Endothelial cell (in vitro differentiated cells): ENCODE results near the gene TRIM28. TPM values are rescaled to one million over a fixed set of nuclear protein-coding genes. Genes with fewer than 3 reads are reported as not detected.

Experiments used
- DNase-seq: peaks from one replicate; pipeline ENCODE4 v3.0.0; 2021; ENCODE audit warnings: low spot score
- H3K27ac Mint-ChIP-seq: one replicate; pipeline ENCODE4 v1.8.0; 2021; ENCODE audit warnings: mixed read lengths, inconsistent platforms; ENCODE audit not compliant: unreplicated experiment
- H3K27me3 Mint-ChIP-seq: one replicate; pipeline ENCODE4 v1.8.0; 2021; ENCODE audit warnings: mild to moderate bottlenecking, moderate library complexity, mixed read lengths, inconsistent platforms; ENCODE audit not compliant: unreplicated experiment
- H3K36me3 Mint-ChIP-seq: one replicate; pipeline ENCODE4 v1.8.0; 2021; ENCODE audit warnings: mild to moderate bottlenecking, low read depth, mixed read lengths, inconsistent platforms; ENCODE audit not compliant: unreplicated experiment
- H3K4me1 Mint-ChIP-seq: one replicate; pipeline ENCODE4 v1.8.0; 2021; ENCODE audit warnings: mild to moderate bottlenecking, mixed read lengths, inconsistent platforms; ENCODE audit not compliant: unreplicated experiment
- H3K4me3 Mint-ChIP-seq: one replicate; pipeline ENCODE4 v1.8.0; 2021; ENCODE audit warnings: mild to moderate bottlenecking, mixed read lengths, inconsistent platforms; ENCODE audit not compliant: unreplicated experiment
- H3K9me3 Mint-ChIP-seq: one replicate; pipeline ENCODE4 v1.8.0; 2021; ENCODE audit warnings: mixed read lengths, inconsistent platforms; ENCODE audit not compliant: unreplicated experiment
- CTCF ChIP-seq: fragments of 200-600 bp; sonication (generic); IDR thresholded peaks from one replicate; pipeline ENCODE4 v1.5.0; 2021; ENCODE audit warnings: antibody characterized with exemption; ENCODE audit not compliant: unreplicated experiment
- long read RNA-seq: library from polyadenylated mRNA; unstranded; transcript quantifications from one replicate; pipeline ENCODE4 v2.0.0, GENCODE V29; 2020; ENCODE audit not compliant: unreplicated experiment
- total RNA-seq: library from RNA; stranded (reverse); fragmentation: NEBNext Ultra II Directional; extraction: Animal tissue kit (Norgen Biotek cat#: 25700); gene quantifications from one replicate; pipeline ENCODE4 v1.2.1, GENCODE V29; 2021; ENCODE audit not compliant: unreplicated experiment

TRIM28 gene
- 457 TPM for total RNA-seq
- long read RNA-seq, transcript TRIM28-201 (17 exons, 2,960 nt), result major isoform, 7 of 19 reads
- long read RNA-seq, partial matches to known transcripts, result 10 of 19 reads
- long read RNA-seq, other reads (novel, unspliced or antisense), result 1 of 19 reads

GRCh38 chr19:58543826-58544590 lies at the start of gene TRIM28:
Gene TRIM28 (plus strand): TSS chr19:58544064. CDS start chr19:58544758, 694 bp downstream.
- peak; percentile 99 for DNase-seq
- H3K36me3 Mint-ChIP-seq, result peaks cover 23% of the 10 kb centered on the region
- H3K9me3 Mint-ChIP-seq, result no peaks in the 10 kb centered on the region
- peak within 1 kb of the TSS; percentile 98 for H3K4me3 Mint-ChIP-seq
- TF ChIP-seq CTCF, result no peak
- H3K4me1 Mint-ChIP-seq, result peaks cover 18% of the 10 kb centered on the region
- H3K27me3 Mint-ChIP-seq, result peaks cover 28% of the 10 kb centered on the region
- peak within 1 kb of the TSS; percentile 99 for H3K27ac Mint-ChIP-seq

GRCh38 chr19:58497634-58498170 lies 46.2 kb upstream of the TRIM28 start:
- H3K27ac Mint-ChIP-seq, result peak overlapping the region; percentile 48
- H3K9me3 Mint-ChIP-seq, result no peaks in the 10 kb centered on the region
- H3K4me3 Mint-ChIP-seq, result peak overlapping the region; percentile 56
- H3K27me3 Mint-ChIP-seq, result peaks cover 13% of the 10 kb centered on the region
- no peak for DNase-seq
- TF ChIP-seq CTCF, result no peak
- H3K4me1 Mint-ChIP-seq, result peaks cover 7% of the 10 kb centered on the region
- H3K36me3 Mint-ChIP-seq, result no peaks in the 10 kb centered on the region

- Mint-ChIP-seq H3K27me3 (peaks cover 13% of the 10 kb centered on the region), H3K9me3 (no peaks in the 10 kb centered on the region), H3K27ac (no peak overlapping the region), H3K4me1 (peaks cover 7% of the 10 kb centered on the region), H3K36me3 (no peaks in the 10 kb centered on the region), H3K4me3 (peak overlapping the region; percentile 77)
- no peak for TF ChIP-seq CTCF
- DNase-seq, result no peak
Measured at GRCh38 chr19:58498316-58499020, 45.4 kb upstream of the TRIM28 start.

DNA sequence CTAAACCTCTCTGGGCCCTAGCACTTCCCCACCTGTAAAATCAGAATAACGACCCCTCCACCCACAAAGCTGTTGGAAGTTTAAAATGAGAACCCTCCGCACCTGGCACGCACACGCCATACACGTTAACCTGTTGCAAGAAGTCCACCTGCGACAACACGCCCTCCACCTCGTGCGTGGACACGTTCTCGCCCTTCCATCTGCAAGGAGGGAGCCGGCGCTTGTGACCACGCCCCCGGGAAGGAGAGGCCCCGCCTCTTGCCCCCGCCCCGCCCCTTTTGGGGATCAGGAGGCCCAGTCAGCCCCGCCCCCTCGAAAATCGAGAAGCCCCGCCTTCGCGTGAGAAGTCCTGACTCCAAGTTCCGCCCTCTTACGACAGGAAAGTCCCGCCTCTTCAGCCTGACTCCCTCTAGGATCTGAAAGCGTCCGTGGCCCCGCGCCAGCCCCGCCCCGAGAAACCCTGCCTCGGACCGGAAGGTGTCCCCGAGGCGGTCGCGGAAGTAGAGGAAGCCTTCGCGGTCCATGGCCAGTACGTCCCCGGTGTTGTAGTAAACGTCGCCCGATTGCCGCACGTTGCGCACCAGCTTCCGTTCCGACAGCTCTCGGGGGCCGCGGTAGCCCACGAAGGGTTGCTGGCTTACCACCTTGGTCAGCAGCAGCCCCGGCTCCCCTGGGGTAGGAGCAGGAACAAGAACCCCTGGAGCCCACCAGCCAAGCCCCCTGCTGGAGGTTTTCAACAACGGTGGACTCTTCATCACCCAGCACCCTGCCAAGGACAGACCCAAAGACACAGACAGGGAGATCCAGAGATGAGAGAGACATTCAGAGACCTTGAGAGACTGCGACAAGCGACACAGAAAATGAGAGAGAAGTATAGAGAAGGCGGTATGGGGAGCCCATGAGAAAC lies 44.6 kb upstream of the TRIM28 start:
- peak; percentile 99 for DNase-seq
- no peaks in the 10 kb centered on the region for H3K9me3 Mint-ChIP-seq
- H3K27me3 Mint-ChIP-seq, result peaks cover 13% of the 10 kb centered on the region
- TF ChIP-seq CTCF, result peak; percentile 58
- H3K36me3 Mint-ChIP-seq, result no peaks in the 10 kb centered on the region
- peak overlapping the region; percentile 49 for H3K27ac Mint-ChIP-seq
- peaks cover 7% of the 10 kb centered on the region for H3K4me1 Mint-ChIP-seq
- H3K4me3 Mint-ChIP-seq, result peak overlapping the region; percentile 77
